Kasumi-1 (cell line): ENCODE data around the gene TLCD3B.
"Not testable (repeated sequence)": the region's sequence is repeated elsewhere in the genome, so short reads cannot be mapped to it uniquely, and the experiment has no call there.

Experiments used
- DNase-seq, 2 experiments: peaks; one replicate each; lab custom pipeline; 2025; lab: John Stamatoyannopoulos, UW

TLCD3B gene

DNA sequence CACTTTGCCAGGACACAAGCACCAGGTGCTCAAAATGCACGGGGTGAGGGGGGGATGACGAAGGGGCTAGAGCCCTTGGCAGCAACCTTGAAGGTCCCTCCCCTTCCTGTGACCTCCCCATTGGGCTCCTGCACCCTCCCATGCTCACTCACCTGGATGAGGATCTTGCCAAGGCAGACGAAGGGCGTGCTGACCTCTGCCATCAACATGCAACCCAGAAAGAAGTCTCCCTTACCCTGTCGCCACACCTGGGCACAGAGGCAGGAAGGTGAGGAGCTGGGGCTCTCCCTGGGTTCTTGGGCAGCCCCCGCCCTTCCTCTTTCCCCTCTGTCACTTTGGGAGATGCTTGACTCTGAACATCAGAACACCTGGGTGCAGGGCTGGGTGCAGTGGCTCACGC lies 5.5 kb downstream of the TLCD3B start:
- DNase-seq, result no peak

DNA sequence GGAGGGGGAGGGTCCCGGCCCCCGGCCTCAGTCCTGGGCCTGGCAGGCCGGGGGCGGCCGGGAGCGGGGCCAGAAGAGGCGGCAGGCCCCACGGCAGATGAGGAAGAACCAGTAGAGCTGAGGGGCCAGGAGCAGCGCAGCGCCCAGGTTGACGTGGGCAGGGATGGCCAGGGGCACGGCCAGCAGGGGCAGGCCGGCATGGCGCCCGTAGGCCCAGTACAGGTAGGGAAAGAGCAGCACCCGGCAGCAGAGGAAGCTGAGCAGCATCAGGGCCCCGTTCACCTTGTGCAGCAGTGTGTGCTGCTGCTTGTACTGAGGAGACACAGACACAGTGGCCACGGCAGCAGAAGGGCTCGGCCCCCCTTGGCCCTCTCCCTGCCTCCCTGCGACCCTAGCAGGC lies 5.9 kb downstream of the TLCD3B start:
- no peak for DNase-seq

DNA sequence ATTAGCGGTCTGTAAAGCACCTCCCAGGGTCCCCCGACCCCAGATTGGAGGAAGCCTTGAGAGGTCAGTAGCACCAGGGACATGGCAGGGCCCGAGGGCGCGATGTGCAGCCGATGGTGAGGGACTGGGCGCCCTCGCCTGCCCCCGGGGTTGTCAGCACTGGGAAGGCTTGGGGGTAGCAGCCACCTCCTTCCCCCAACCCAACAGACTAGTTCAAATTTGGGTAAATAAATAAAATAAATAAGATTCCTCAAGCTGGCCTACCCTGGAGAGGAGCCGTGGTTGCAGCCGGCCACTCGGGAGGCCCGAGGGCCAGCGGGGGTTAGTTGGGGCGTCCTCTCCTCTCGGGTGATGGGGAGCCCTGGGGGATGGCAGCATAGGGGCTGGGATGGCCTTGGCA lies 6.6 kb downstream of the TLCD3B start:
- no peak for DNase-seq

- no peak for DNase-seq
Observed at GRCh38 chr16:30023586-30023985, 7.5 kb downstream of the TLCD3B start.

GRCh38 chr16:30022887-30023286 lies 8.2 kb downstream of the TLCD3B start, which contains the start of gene C16orf92:
Gene C16orf92, plus strand, starts transcription at chr16:30023198. Its CDS starts 143 bp downstream, at chr16:30023341.
- DNase-seq, result no peak

- DNase-seq, result no peak
Observed at GRCh38 chr16:30018731-30019158, 12.3 kb downstream of the TLCD3B start.

DNA sequence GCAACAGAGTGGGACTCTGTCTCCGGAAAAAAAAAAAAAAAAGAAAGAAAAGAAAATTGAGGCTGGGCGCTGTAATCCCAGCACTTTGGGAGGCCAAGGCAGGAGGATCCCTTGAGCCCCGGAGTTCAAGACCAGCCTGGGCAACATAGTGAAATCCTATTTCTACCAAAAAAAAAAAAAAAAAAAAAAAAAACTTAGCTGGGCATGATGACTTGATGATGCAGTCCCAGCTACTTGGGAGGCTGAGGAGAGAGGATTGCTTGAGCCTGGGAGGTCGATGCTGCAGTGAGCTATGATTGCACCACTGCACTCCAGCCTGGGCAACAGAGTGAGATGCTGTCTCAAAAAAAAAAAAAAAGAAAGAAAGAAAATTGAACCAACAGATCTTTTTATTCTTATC lies 13.1 kb downstream of the TLCD3B start:
- DNase-seq, result not testable (repeated sequence)

DNA sequence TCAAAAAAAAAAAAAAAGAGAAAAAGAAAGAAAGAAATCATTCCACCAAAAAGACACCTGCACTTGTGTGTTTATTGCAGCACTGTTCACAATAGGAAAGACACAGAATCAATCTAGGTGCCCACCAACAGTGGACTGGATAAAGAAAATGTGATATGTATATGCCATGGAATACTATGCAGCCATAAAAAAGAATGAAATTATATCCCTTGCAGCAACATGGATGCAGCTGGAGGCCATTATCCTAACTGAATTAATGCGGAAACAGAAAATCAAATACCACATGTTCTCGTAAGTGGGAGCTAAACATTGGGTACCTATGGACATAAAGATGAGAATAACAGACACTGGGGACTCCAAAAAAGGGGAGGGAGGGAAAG lies 13.8 kb downstream of the TLCD3B start:
- no peak for DNase-seq

GRCh38 chr16:30016555-30017276 lies 14.4 kb downstream of the TLCD3B start:
- DNase-seq, result no peak

DNA sequence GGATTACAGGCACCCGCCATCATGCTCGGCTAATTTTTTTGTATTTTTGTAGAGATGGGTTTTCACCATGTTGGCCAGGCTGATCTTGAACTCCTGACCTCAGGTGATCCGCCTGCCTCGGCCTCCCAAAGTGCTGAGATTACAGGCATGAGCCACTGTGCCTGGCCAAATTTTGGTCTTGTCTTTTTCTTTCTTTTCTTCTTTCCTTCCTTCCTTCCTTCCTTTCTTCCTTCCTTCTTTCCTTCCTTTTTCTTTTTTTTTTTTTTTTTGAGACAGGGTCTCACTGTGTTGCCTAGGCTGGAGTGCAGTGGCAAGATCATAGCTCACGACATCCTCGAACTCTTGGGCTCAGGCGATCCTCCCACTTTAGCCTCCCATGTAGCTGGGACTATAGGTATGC lies 15.6 kb downstream of the TLCD3B start:
- DNase-seq, result not testable (repeated sequence)

GRCh38 chr16:30012598-30012997 lies 18.5 kb downstream of the TLCD3B start:
- not testable (repeated sequence) for DNase-seq

GRCh38 chr16:30011714-30012504 lies 19.2 kb downstream of the TLCD3B start:
- no peak for DNase-seq

GRCh38 chr16:30010844-30011713 lies 20.0 kb downstream of the TLCD3B start, which contains the start of gene DOC2A:
Gene DOC2A, minus strand, starts transcription at chr16:30011027. Its CDS starts 805 bp downstream, at chr16:30010222.
- no peak for DNase-seq

GRCh38 chr16:30009990-30010843 lies 20.9 kb downstream of the TLCD3B start:
- DNase-seq, result no peak

DNA sequence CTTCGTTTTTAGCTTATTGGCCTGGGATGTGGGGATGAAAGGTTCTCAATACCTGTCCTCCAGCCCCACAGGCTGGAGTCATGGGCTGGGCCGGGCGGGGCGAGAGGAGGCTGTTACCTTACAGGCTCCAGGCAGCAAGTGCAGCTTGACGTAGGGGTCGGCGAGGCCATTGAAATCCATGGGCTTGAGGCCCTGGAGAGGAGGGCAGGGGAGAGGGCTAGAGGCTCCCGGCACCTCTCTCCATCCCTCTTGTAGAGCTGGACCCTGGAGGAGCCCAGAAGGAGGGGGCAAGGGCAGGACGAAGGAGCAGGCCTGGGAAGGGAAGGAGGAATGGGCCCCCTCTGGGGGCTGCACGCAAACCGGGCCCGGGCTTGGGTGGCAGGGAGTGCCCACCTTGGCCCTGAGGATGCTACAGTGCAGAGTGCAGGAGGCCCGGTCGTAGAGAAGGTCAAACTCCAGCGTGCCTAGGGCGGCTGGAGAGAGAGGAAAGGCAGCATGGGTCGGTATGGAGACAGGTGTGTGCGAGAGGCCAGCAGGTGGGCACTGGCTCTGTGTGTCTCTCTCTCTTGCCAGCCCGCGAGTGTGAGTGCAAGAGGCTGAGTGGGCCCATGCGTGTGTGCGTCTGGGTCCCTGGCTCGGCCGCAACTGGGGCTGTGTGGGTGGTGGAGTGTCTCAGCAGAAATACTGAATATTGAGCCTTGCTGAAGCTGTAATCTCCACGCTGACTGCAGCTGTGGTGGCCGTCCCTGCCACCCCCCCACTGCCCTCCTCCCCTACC lies 21.8 kb downstream of the TLCD3B start:
- no peak for DNase-seq

- no peak for DNase-seq
Observed at GRCh38 chr16:30007378-30007895, 23.6 kb downstream of the TLCD3B start.

GRCh38 chr16:30006659-30007377 lies 24.3 kb downstream of the TLCD3B start:
- DNase-seq, result no peak

DNA sequence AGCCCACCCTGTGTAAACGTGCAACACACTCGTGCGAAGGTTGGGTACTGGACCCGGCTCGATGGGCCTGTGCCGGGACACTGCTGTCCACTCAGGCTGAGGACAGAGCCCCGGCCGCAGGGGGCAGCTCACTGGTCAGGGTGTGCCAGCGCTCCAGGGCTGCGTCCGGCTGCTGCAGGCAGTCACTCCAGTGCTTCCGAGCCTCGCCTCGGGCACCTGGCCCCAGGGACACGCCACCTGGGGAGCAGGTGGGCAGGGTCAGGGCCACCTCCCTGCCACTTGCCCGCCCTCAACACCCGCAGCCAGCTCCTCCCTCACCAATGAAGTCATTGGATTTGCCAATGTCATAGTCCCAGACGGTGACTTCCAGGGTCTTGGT lies 25.0 kb downstream of the TLCD3B start:
- no peak for DNase-seq

DNA sequence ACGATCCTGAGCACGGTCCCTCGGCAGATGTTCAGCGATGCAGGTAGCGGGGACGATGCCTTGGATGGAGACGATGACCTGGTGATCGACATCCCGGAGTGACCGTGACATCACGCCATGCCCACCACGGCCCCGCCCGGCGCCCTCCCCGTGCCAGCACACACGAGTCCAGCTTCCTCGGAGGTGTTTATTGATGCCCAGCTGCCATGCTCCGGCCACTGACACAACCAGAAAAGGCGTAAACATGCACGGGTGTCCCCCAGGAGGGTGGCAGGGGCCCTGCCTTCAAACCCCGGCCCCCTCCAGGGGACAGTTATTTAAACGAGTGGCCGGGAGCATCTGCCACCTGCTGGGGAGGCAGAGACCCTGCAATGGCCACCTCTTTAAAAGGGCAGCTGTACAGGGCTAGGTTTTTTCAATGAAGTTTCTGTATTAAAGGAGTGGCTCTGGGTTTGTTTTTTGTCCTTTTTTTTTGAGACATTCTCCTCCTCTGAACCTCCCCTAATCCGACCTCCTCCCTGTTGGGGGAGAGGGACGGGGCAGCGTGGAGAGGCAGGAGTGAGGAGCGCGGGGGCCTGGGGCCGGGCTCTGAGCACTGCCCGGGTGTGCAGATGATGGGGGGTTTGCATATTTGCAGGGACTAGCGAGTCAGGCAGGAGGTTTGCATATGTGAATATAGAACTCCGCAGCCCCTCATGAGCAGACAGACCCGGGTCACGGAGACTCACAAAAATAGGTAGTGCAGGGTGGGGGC lies 25.6 kb downstream of the TLCD3B start:
- peak in 1 of 2 experiments; percentile 31 for DNase-seq
